SK-N-SH (cell line): ENCODE results near the gene LSM2.

ENCODE experiments used
- CTCF ChIP-seq: fragments of 200-600 bp; sonication (generic); IDR thresholded peaks from 2 replicates; pipeline ENCODE4 v1.6.1; 2017; ENCODE audit warnings: antibody characterized with exemption, mild to moderate bottlenecking, moderate library complexity
- EP300 ChIP-seq, 2 experiments: IDR thresholded peaks; 2 replicates each; pipeline versions ENCODE4 v1.4.0 to v1.6.1; 2012; ENCODE audit warnings: borderline replicate concordance in 1 of 2, low read depth in 1 of 2, low read length in 1 of 2
- EZH2phosphoT487 ChIP-seq: fragments of 200-600 bp; sonication (generic); IDR thresholded peaks from 2 replicates; pipeline ENCODE4 v1.6.1; 2017; ENCODE audit warnings: low read depth, mixed run types, mild to moderate bottlenecking, antibody characterized with exemption, moderate library complexity, borderline replicate concordance
- FOXM1 ChIP-seq: IDR thresholded peaks from 2 replicates; pipeline ENCODE4 v1.4.0; 2012; ENCODE audit warnings: low read depth, mild to moderate bottlenecking
- JUND ChIP-seq: IDR thresholded peaks from 2 replicates; pipeline ENCODE4 v1.4.0; 2012
- MAX ChIP-seq: IDR thresholded peaks from 2 replicates; pipeline ENCODE4 v1.4.0; 2012; ENCODE audit warnings: low read depth
- POLR2AphosphoS5 ChIP-seq: IDR thresholded peaks from 2 replicates; pipeline ENCODE4 v1.6.1; 2012; ENCODE audit warnings: low read depth, low read length
- RFX5 ChIP-seq: IDR thresholded peaks from 2 replicates; pipeline ENCODE4 v1.6.1; 2012; ENCODE audit warnings: mild to moderate bottlenecking, improper control_type of control experiment, low read length
- SIN3A ChIP-seq: IDR thresholded peaks from 2 replicates; pipeline ENCODE4 v1.6.1; 2012; ENCODE audit warnings: low read depth, mild to moderate bottlenecking, low read length, moderate library complexity, borderline replicate concordance
- TAF1 ChIP-seq: IDR thresholded peaks from 2 replicates; pipeline ENCODE4 v1.6.1; 2012; ENCODE audit warnings: low read depth, mild to moderate bottlenecking, low read length, moderate library complexity, borderline replicate concordance
- TEAD4 ChIP-seq: IDR thresholded peaks from 2 replicates; pipeline ENCODE4 v1.4.0; 2012; ENCODE audit warnings: mild to moderate bottlenecking, borderline replicate concordance; ENCODE audit not compliant: insufficient read depth
- USF1 ChIP-seq: IDR thresholded peaks from 2 replicates; pipeline ENCODE4 v1.4.0; 2012; ENCODE audit warnings: low read depth, borderline replicate concordance
- YY1 ChIP-seq: IDR thresholded peaks from 2 replicates; pipeline ENCODE4 v1.4.0; 2012; ENCODE audit warnings: low read depth, mild to moderate bottlenecking

- no peak for TF ChIP-seq USF1
- no peak for TF ChIP-seq YY1
- no peak for TF ChIP-seq FOXM1
- TF ChIP-seq POLR2AphosphoS5: no peak
- TF ChIP-seq CTCF: no peak
- no peak for TF ChIP-seq SIN3A
- no peak for TF ChIP-seq RFX5
- TF ChIP-seq EP300 (IDR thresholded peaks at IDR 0.05; ENCODE audit: borderline replicate concordance in 1 of 2, low read depth in 1 of 2, low read length in 1 of 2): no peak
- TF ChIP-seq EZH2phosphoT487: no peak
- no peak for TF ChIP-seq JUND
- no peak for TF ChIP-seq TAF1
- TF ChIP-seq MAX: no peak
- TF ChIP-seq TEAD4: no peak
Observed at GRCh38 chr6:31850765-31851484, 44.2 kb upstream of the LSM2 start.
